Peyer's patch (tissue), 4 donors: ENCODE data around the gene CELF2. TPM values are rescaled to one million over a fixed set of nuclear protein-coding genes. Genes with fewer than 3 reads are reported as not detected.

Experiments
- DNase-seq, 3 donors: peaks; one replicate each; pipeline ENCODE4 v3.0.0-alpha.2; 2017 to 2019
- H3K27ac ChIP-seq, 4 donors: fragments of 200-600 bp; sonication (generic); one replicate each; pipeline ENCODE4 v1.5.1; 2016 to 2019
- H3K27me3 ChIP-seq, 2 donors: fragments of 200-600 bp; sonication (generic); one replicate each; pipeline ENCODE4 v1.5.1; 2019
- H3K36me3 ChIP-seq, 3 donors: fragments of 200-600 bp; sonication (generic); one replicate each; pipeline ENCODE4 v1.5.1; 2016 to 2019
- H3K4me1 ChIP-seq, 4 donors: fragments of 200-600 bp; sonication (generic); one replicate each; pipeline ENCODE4 v1.5.1; 2016 to 2019
- H3K4me3 ChIP-seq, 4 donors: fragments of 200-600 bp; sonication (generic); 1 replicate in 3 of 4; 2 replicates in 1 of 4; pipeline ENCODE4 v1.5.1; 2016 to 2019; ENCODE audit warnings: mild to moderate bottlenecking in 1 of 4
- H3K9me3 ChIP-seq, 4 donors: fragments of 200-600 bp; sonication (generic); one replicate each; pipeline ENCODE4 v1.5.1; 2016 to 2019; ENCODE audit warnings: mild to moderate bottlenecking in 1 of 4
- CTCF ChIP-seq, 6 experiments: fragments of 450-650 bp in 4 of 6; fragments of 200-600 bp in 2 of 6; sonication (generic) in 1 of 6; IDR thresholded peaks; one replicate each; pipeline ENCODE4 v1.5.1; 2017 to 2019; ENCODE audit warnings: antibody characterized with exemption in 6 of 6, mild to moderate bottlenecking in 3 of 6, moderate library complexity in 1 of 6
- POLR2A ChIP-seq, 2 donors: fragments of 450-650 bp; IDR thresholded peaks; one replicate each; pipeline ENCODE4 v1.5.1; 2017; ENCODE audit warnings: antibody characterized with exemption in 2 of 2, mild to moderate bottlenecking in 2 of 2, moderate library complexity in 2 of 2
- total RNA-seq, 4 donors: library from RNA; depleted of rRNA; stranded (reverse); fragments of >200 nt; gene quantifications; one replicate each; pipeline ENCODE4 v1.1.0, GENCODE V29; 2016

CELF2 gene
- total RNA-seq, 4 donors from 2014 or later = 20.5 to 110 (median 40.7) TPM

GRCh38 chr10:11324761-11325321, 307.2 kb downstream of the CELF2 start:
- TF ChIP-seq POLR2A (IDR thresholded peaks at IDR 0.05) = no peak
- TF ChIP-seq CTCF (IDR thresholded peaks at IDR 0.05) = no peak
- no peaks in the 10 kb centered on the region for H3K4me1 ChIP-seq
- H3K4me3 ChIP-seq = no peak overlapping the region
- no peaks in the 10 kb centered on the region for H3K9me3 ChIP-seq
- H3K27me3 ChIP-seq = no peaks in the 10 kb centered on the region
- no peak for DNase-seq
- H3K36me3 ChIP-seq = peaks cover 0 to 35% (median 0%) of the 10 kb centered on the region in 3 donors
- H3K27ac ChIP-seq = no peak overlapping the region

GRCh38 chr10:11325817-11326216, 308.1 kb downstream of the CELF2 start:
- H3K4me3 ChIP-seq = no peak overlapping the region
- TF ChIP-seq CTCF (IDR thresholded peaks at IDR 0.05) = no peak
- no peak for TF ChIP-seq POLR2A (IDR thresholded peaks at IDR 0.05)
- H3K27ac ChIP-seq = no peak overlapping the region
- H3K9me3 ChIP-seq = no peaks in the 10 kb centered on the region
- peaks cover 0 to 34% (median 0%) of the 10 kb centered on the region in 3 donors for H3K36me3 ChIP-seq
- no peak for DNase-seq
- H3K4me1 ChIP-seq = no peaks in the 10 kb centered on the region
- H3K27me3 ChIP-seq = no peaks in the 10 kb centered on the region

- DNase-seq = no peak
- H3K27me3 ChIP-seq = no peaks in the 10 kb centered on the region
- H3K36me3 ChIP-seq = peaks cover 0 to 30% (median 0%) of the 10 kb centered on the region in 3 donors
- H3K27ac ChIP-seq = no peak overlapping the region
- no peak overlapping the region for H3K4me3 ChIP-seq
- TF ChIP-seq CTCF (IDR thresholded peaks at IDR 0.05) (no peak), POLR2A (IDR thresholded peaks at IDR 0.05) (no peak)
- H3K9me3 ChIP-seq = no peaks in the 10 kb centered on the region
- no peaks in the 10 kb centered on the region for H3K4me1 ChIP-seq
These were observed 308.6 kb downstream of the CELF2 start for GRCh38 chr10:11326241-11326640.

- Histone ChIP-seq H3K27ac (no peak overlapping the region), H3K27me3 (no peaks in the 10 kb centered on the region), H3K9me3 (no peaks in the 10 kb centered on the region), H3K4me3 (no peak overlapping the region), H3K4me1 (no peaks in the 10 kb centered on the region), H3K36me3 (peaks cover 0 to 26% (median 0%) of the 10 kb centered on the region in 3 donors)
- no peak for DNase-seq
- TF ChIP-seq POLR2A (IDR thresholded peaks at IDR 0.05) (no peak), CTCF (IDR thresholded peaks at IDR 0.05) (no peak)
These were observed 309.4 kb downstream of the CELF2 start for GRCh38 chr10:11326913-11327616.

- no peak overlapping the region for H3K4me3 ChIP-seq
- H3K36me3 ChIP-seq = peaks cover 0 to 31% (median 0%) of the 10 kb centered on the region in 3 donors
- DNase-seq = no peak
These were observed 310.8 kb downstream of the CELF2 start for GRCh38 chr10:11328264-11329061.

More at GRCh38 chr10:11328264-11329061, 310.8 kb downstream of the CELF2 start:
- TF ChIP-seq POLR2A (IDR thresholded peaks at IDR 0.05) (no peak), CTCF (IDR thresholded peaks at IDR 0.05) (no peak)
- Histone ChIP-seq H3K27ac (no peak overlapping the region), H3K27me3 (no peaks in the 10 kb centered on the region), H3K9me3 (no peaks in the 10 kb centered on the region), H3K4me1 (no peaks in the 10 kb centered on the region)
